Germinal center (tissue), 1 donor: ENCODE measurements around the gene TYRP1.

ENCODE experiments used
- DNase-seq: peaks from one replicate; pipeline ENCODE4 v3.0.0; 2012; ENCODE audit warnings: mixed read lengths, low spot score

The TYRP1 gene

GRCh38 chr9:12730927-12731326 is 37.7 kb downstream of the TYRP1 start:
- no peak for DNase-seq

DNA sequence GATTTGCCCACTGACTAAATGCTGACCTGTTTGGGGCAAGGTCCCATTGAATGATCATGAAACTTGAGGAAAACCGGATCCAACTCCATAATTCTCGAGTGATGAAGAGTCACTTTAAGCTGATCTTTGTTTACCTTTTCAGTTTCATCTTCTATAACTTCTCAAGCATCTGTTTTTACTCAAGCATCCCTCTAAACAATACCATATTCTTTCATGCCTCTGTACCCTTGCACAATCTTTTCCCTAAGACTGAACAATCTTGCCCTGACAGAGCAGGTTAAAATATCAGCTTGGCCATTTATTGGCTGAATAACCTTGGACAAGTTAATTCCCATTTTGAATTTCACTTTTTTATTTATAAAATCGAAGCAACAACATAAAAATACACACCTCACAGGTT is 39.8 kb downstream of the TYRP1 start:
- DNase-seq: no peak

DNA sequence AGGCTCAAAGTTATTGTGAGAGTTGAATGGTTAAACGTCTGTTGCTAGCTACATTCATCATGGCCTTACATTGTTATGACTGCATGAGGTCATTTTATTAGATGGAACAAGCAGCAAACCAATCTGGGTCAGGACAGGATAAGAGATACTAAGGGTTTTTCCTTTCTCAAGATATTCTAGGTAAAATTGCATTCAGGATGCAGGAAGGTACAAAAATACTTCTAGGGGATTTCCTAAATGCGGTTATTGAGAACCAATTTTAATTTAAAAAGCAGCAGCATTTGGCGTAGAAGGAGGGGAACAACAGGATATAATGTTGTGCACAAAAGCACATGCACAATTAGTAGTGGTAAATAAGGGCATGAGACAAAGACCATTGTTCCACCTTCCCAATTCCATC is 42.5 kb downstream of the TYRP1 start:
- no peak for DNase-seq

GRCh38 chr9:12737871-12738270 is 44.7 kb downstream of the TYRP1 start:
- no peak for DNase-seq

DNA sequence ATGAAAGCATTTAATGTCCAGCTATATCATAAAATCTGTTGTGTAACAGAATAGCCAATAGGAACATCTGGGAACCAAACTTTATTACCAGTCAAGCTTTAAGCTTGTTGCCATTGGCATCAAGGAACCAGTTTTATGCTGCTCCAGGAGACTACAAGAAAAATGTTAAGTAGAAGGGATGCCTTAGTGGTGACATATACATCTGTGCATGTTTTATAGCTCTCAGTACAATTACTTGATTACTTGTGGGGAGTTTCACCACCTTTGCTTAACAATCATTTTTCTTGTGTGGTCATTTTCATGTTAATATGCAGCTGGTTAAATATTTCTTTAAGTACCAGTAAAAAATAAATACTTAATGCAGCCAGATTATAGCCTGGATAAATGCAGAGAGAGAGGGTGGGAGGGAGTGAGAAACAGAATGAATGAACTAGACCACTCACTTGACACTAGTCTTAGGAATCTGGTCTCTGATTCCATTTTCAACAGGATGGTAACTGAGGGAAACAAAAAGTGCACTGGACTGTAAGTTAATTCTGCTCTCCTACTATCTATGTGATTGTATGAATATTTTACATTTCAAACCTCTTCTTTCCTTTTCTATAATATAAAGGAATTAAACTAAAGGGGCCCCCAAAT is 45.9 kb downstream of the TYRP1 start:
- no peak for DNase-seq

DNA sequence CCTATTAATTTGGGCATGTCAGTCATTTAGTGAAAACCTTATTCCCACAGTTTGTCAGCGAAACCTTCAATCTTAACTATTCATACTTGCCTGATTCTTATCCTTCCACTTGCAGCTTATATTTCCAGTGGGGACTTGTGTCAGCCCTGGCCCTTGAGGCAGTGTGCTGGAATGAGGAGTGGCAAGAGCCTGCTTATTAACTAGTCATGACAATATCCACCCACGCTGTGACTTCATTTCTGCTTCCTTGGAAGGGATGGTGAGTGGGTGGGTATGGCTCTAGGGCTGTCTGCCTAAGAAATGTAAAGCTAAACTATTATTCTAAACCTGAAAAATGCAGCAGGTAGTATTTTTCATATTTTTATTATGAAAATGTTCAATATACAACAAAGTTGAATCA is 47.7 kb downstream of the TYRP1 start:
- no peak for DNase-seq

DNA sequence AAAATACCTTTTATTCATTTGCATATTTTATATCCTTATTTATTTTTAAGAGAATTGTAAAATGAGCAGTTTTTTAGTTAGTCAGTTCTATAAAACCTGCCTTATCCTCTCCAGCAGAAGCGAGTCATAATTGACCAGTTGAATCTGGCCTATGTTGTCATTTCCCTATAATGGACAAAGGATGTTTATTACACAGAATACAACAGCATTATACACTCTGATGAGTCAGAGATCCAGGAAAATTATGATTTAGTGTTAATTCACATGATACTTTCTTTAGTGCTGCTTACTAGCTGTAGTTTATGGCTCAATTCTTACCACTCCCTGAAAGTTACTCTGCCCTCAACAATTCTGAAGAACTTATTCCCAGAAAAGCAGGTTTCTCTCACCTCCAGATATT is 54.8 kb downstream of the TYRP1 start:
- no peak for DNase-seq

GRCh38 chr9:12748954-12749353 is 55.8 kb downstream of the TYRP1 start:
- no peak for DNase-seq

DNA sequence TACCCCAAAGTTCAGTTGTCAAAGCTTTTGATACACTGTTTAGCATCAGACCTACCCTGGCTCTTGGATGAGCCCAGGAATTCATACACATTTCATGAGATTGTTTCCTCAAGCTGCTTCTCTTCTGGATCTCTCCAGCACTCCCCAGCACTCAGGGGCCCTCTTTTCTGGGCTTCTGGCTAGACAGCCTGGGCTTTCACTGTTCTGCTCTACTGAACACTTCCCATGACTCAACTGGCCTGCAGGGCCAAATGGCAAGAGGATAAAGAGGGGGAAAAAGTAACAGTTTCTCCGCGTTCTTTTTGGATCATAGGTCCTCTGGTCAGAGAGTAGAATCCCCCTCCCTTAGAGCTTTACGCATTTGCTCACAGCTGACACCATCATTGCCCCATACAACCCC is 60.7 kb downstream of the TYRP1 start:
- no peak for DNase-seq

- DNase-seq: no peak
Observed at GRCh38 chr9:12759761-12760160, 66.6 kb downstream of the TYRP1 start.
